Glutamatergic neuron (in vitro differentiated cells): Measurements from ENCODE around the gene CHST8. TPM values are rescaled to one million over a fixed set of nuclear protein-coding genes. Genes with fewer than 3 reads are reported as not detected.

Experiments
- DNase-seq: peaks from one replicate; pipeline ENCODE4 v3.0.0; 2022
- H3K27ac Mint-ChIP-seq: one replicate; pipeline ENCODE4 v1.8.0; 2020; ENCODE audit warnings: mild to moderate bottlenecking, mixed read lengths, inconsistent platforms; ENCODE audit not compliant: unreplicated experiment
- H3K27me3 Mint-ChIP-seq: one replicate; pipeline ENCODE4 v1.8.0; 2020; ENCODE audit warnings: mild to moderate bottlenecking, moderate library complexity, mixed read lengths, inconsistent platforms; ENCODE audit not compliant: unreplicated experiment
- H3K36me3 Mint-ChIP-seq: one replicate; pipeline ENCODE4 v1.8.0; 2020; ENCODE audit warnings: mild to moderate bottlenecking, mixed read lengths, inconsistent platforms; ENCODE audit not compliant: unreplicated experiment
- H3K4me1 Mint-ChIP-seq: one replicate; pipeline ENCODE4 v1.8.0; 2020; ENCODE audit warnings: mild to moderate bottlenecking, low read depth, mixed read lengths, inconsistent platforms; ENCODE audit not compliant: unreplicated experiment
- H3K4me3 Mint-ChIP-seq: one replicate; pipeline ENCODE4 v1.8.0; 2020; ENCODE audit warnings: mild to moderate bottlenecking, mixed read lengths, inconsistent platforms; ENCODE audit not compliant: unreplicated experiment
- H3K9me3 Mint-ChIP-seq: one replicate; pipeline ENCODE4 v1.8.0; 2020; ENCODE audit warnings: mild to moderate bottlenecking, moderate library complexity, mixed read lengths, inconsistent platforms; ENCODE audit not compliant: unreplicated experiment
- CTCF ChIP-seq: fragments of 200-600 bp; sonication (generic); IDR thresholded peaks from one replicate; pipeline ENCODE4 v1.5.0; 2021; ENCODE audit not compliant: partially characterized antibody, unreplicated experiment
- total RNA-seq: library from RNA; stranded (reverse); fragmentation: NEBNext Ultra II Directional; extraction: Animal tissue kit (Norgen Biotek cat#: 25700); gene quantifications from one replicate; pipeline ENCODE4 v1.2.1, GENCODE V29; 2021; ENCODE audit not compliant: unreplicated experiment

The CHST8 gene
- total RNA-seq, 1 donor from 2014 or later: 235 TPM

- Mint-ChIP-seq H3K27me3 (peaks cover 20% of the 10 kb centered on the region), H3K9me3 (peaks cover 19% of the 10 kb centered on the region), H3K4me1 (peaks cover 33% of the 10 kb centered on the region), H3K36me3 (no peaks in the 10 kb centered on the region), H3K27ac (no peak overlapping the region), H3K4me3 (no peak overlapping the region)
- TF ChIP-seq CTCF: no peak
- DNase-seq: no peak
Measured at GRCh38 chr19:33697766-33698165, 76.0 kb downstream of the CHST8 start.

- peaks cover 36% of the 10 kb centered on the region for H3K4me1 Mint-ChIP-seq
- peak overlapping the region; percentile 43 for H3K27ac Mint-ChIP-seq
- no peak for TF ChIP-seq CTCF
Measured at GRCh38 chr19:33698576-33699435, 77.1 kb downstream of the CHST8 start.

GRCh38 chr19:33699754-33700407 lies 78.1 kb downstream of the CHST8 start:
- peaks cover 20% of the 10 kb centered on the region for H3K27me3 Mint-ChIP-seq
- peaks cover 19% of the 10 kb centered on the region for H3K9me3 Mint-ChIP-seq
- no peak overlapping the region for H3K27ac Mint-ChIP-seq
- H3K4me3 Mint-ChIP-seq: no peak overlapping the region
- H3K4me1 Mint-ChIP-seq: peaks cover 41% of the 10 kb centered on the region
- no peak for DNase-seq
- no peak for TF ChIP-seq CTCF
- no peaks in the 10 kb centered on the region for H3K36me3 Mint-ChIP-seq

More at GRCh38 chr19:33698576-33699435, 77.1 kb downstream of the CHST8 start:
- Mint-ChIP-seq H3K27me3 (peaks cover 20% of the 10 kb centered on the region), H3K4me3 (no peak overlapping the region), H3K9me3 (peaks cover 19% of the 10 kb centered on the region), H3K36me3 (no peaks in the 10 kb centered on the region)
- no peak for DNase-seq

GRCh38 chr19:33700408-33701013 lies 78.8 kb downstream of the CHST8 start:
- Mint-ChIP-seq H3K4me3 (no peak overlapping the region), H3K27ac (peak overlapping the region; percentile 53), H3K27me3 (peaks cover 20% of the 10 kb centered on the region), H3K36me3 (no peaks in the 10 kb centered on the region), H3K4me1 (peaks cover 42% of the 10 kb centered on the region), H3K9me3 (peaks cover 23% of the 10 kb centered on the region)
- no peak for TF ChIP-seq CTCF
- DNase-seq: no peak
